CD4-positive, alpha-beta T cell treated with Interleukin-6 at 100 ng/mL for 8 hours (primary cell): Measurements from ENCODE around the gene RETREG1.
"Not testable (repeated sequence)": the region's sequence is repeated elsewhere in the genome, so short reads cannot be mapped to it uniquely, and the experiment has no call there.

Experiments used
- DNase-seq: peaks from one replicate; pipeline ENCODE4 v3.0.0-alpha.2; 2020; ENCODE audit warnings: mixed read lengths, low spot score

Gene RETREG1

DNA sequence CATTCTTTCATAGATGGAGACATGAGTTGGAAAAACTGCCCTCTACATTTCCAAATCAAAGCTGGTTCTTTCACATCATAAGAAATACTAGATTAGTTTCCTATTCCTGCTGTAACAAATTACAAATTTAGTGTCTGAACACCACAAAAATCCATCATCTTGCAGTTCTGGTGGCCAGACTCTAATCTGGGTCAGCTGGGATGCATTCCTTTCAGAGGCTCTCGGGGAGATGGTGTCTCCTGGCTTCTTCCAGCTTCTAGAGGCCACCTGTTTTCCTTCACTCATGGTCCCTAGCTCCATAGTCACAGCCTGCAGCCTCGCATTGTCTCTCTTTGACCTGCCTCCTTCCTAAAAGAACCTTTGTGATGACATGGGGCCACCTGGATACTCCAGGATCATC is 65.2 kb downstream of the RETREG1 start:
- DNase-seq = no peak

DNA sequence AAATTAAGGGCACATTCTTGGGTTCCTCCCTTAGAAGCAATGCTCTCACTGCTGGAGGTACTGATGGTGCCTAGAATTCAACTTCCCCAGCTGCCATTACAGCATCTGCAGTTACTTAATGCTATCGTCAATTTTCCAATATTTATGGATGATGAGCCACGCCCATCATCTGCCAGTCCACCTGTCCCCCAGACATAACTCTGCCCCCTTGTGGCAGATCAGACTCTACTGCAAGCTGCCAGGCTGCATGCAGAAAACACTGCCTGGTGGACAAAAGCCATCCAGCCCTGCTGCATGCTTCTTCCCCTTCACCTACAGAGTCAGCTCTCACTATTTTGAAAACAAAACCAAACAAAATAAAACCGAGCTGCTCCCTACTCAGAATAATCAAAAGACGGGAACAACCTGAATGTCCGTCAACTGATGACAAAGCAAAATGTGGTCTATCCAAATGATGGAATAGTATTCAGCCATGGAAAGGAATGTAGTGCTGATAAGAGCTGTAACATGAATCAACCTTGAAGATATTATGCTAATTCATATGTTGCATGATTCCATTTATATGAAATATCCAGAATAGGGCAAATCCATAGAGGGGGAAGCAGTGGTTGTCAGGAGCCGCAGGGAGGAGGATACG is 66.4 kb downstream of the RETREG1 start:
- peak; percentile 11 for DNase-seq

DNA sequence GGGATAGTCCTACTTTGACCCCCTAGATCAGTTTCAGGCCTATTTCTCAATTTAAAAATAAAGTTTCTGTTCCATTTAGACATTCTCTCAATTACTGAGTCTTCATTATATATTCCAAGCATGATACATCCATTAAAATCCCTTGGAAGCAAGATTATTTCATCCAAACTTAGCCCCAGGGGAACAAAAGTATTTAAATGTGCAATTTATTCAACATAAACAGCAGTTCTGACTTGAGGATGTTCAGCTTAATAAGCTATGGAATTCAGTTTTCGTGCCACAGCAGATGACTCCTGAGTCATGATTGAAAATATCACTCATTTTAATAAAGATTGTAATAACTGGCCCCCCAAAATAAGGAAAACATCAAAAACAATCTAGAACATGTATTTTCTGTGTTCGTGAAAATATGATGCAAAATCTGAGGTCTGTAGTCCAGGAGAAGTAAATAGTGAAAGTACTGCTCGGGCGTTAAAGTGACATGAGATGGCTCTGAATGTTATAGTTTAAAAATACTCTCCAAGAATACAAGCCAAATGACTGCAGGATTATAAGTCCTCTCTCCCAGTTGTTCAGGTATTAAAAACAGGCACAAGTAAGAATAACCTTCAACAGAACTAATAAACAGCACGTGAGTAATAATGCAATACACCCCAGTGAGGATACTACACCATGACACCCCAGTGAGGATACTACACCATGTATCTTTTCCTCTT is 67.1 kb downstream of the RETREG1 start:
- DNase-seq = no peak

DNA sequence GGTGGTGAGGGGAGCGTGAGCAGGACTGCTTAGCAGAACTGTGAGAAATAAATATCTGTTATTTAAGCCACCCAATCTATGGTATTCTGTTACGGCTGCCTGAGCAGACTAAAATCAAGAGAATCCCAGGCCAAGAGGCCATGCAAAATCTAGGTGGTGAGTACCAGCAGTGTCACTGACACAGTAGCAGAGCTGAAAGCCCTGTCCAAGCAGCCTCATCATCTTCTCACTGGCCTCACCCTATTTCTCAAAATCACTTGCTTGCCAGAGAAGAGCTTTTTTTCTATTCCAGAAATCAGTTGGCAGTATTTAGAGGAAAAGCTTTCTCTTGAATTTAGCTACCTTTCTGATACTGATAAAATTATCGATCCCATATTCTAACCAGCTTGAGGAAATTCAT is 68.0 kb downstream of the RETREG1 start:
- DNase-seq = no peak

DNA sequence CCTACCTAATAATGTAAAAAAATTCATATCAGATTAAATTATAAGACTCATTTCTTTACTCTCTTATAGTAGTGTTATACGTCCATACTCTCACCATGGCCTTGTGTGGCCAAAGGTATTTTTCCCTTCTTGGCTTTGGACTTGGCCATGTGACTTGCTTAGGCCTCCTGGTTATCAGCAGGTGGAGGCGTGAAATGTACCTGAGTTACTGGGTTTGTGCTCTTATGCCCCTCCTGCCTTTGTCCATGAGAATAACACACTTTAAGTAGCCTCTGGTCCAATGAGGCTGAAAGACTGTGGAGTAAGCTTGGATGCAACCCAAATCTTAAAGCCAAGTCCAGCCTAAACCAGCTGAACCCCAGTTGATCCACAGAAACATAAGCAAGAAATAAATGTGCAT is 68.7 kb downstream of the RETREG1 start:
- DNase-seq = no peak

DNA sequence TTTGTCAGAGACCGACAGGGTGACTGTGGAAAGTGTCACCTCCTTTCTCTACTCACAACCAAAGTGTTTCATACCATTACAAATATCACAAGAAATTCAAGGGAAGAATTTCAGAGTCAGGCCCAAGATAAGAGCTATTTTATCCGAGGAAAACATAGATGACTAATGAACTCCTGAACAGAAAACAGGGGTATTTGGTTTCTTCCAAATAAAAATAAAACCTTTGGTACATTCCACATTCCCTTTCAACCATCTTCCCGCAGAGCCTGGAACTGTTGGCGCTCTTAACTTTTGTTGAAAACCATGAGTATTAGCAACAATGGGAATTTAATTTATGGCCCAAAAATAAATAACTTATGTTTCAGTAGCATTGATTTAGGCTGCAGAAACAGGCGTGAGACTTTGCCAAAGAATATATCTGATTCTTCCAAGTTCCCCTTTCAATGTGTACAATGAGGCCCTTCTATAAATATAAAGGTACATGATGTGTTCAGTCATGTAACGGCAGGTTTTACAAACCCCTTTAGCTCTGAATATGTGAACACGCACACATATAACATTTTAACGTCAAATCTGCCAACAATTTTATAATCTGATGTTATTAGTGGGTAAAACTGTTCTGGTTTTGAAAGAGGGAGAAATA is 69.5 kb downstream of the RETREG1 start:
- DNase-seq = no peak

DNA sequence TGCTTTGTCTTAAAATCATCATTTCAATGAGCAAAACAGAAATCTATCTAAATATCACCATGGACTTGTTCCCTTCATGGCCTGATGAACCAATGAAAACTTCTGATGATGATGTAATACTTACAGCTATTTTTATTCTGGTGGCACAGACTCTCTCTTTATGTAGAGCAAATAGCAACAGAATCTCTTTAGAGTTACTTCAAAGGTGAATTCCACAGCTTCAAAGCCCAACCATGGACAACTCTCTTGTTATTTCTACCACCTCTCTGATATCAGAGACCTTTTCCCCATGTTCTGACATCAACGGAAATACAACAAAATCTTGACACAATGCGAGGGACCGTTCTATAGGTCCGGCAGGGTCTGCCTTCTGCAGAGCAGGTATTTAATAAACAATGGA is 70.1 kb downstream of the RETREG1 start:
- DNase-seq = no peak

DNA sequence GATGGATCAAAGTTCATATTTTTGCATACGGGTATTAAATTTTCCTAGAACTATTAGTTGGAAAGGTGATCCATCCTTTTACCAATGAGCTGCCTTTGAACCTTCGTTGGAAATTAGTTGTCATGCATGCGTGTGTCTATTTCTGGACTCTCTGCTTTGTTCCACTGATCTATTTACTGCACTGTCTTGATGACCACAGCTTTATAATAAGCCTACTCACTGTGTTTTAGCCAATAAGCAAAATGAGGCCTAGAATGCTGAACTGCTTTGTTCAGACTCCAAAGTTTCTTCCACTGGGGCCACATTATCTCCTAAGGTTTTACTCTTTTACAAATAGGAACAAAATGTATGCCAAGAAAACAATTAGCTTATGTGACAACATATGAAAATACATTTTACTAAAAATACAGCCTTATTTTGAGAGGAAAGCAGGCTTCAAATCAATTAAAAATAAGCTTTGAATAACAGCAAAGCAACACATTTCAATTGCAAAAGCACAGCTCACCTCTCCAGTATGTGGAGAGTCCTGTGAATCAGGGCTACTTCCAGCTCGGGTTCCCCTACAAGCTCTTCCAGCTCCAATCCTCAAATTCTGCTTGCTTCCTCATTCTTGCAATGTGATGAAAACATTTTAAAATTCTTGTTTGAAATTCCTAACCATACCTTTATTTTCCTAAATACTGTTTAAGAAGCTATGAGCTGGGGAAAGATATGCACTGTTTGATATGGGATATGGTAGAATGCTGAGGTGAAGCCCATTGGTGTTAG is 72.0 kb downstream of the RETREG1 start:
- no peak for DNase-seq

DNA sequence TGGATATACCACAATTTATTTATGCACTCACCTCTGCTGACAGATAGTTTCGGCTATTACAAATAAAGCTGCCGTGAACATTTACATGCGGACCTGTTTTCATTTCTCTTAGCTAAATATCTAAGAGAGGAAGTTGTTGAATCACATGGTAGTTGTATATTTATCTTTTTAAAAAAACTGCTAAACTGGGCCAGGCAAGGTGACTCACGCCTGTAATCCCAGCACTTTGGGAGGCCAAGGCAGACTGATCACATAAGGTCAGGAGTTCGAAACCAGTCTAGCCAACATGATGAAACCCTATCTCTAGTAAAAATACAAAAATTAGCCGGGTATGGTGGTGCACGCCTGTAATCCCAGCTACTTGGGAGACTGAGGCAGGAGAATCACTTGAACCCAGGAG is 73.6 kb downstream of the RETREG1 start:
- DNase-seq = not testable (repeated sequence)

DNA sequence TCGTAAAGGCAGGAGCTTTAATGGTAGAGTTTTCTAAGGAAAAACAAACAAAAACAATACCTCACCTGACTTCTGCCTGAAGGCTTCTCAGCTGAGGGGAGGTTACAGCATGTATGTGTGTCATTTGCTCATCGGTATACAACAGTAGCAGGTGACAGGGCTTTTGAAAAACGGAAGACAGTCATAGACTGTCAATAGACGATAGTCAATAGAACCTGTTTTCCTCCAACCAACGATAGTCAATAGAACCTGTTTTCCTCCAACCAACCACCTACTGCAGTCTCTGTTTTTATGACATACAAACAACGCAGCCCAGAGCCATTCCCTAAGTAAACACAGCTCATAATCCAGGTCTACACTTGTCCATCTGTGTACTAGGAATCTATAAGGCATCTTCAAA is 74.6 kb downstream of the RETREG1 start:
- DNase-seq = no peak

DNA sequence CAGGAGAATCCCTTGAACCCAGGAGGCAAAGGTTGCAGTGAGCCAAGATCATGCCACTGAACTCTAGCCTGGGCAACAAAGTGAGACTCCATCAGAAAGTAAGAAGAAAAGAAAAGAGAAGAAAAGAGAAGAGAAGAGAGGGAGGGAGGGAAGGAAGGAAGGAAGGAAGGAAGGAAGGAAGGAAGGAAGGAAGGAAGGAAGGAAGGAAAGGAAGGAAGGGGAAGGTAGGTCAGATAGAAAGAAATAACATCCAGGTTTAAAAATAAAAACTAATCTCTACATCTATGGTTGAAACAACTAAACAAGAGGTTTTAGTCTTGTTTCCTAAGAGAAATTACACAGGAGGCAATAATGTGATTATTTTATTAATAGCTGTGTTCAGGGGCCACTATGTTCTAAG is 75.2 kb downstream of the RETREG1 start:
- DNase-seq = not testable (repeated sequence)

DNA sequence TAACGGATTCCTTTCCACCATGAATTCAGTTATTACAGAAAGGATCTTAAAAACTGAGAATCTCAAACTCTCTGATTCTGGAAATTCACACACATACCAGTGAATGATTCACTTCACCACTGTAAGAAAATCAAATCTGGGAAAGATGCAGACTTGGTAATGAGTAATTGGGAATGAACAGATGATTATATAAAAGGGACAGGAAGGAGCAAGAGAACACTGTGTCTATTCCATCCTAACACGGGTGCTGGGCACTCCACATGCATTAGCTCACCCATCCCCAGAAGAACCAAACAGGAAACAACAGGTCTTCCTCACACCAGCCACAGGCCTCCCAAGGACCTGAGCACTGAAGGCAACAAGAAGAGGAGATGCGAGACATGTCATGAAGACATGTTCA is 76.4 kb downstream of the RETREG1 start:
- no peak for DNase-seq

DNA sequence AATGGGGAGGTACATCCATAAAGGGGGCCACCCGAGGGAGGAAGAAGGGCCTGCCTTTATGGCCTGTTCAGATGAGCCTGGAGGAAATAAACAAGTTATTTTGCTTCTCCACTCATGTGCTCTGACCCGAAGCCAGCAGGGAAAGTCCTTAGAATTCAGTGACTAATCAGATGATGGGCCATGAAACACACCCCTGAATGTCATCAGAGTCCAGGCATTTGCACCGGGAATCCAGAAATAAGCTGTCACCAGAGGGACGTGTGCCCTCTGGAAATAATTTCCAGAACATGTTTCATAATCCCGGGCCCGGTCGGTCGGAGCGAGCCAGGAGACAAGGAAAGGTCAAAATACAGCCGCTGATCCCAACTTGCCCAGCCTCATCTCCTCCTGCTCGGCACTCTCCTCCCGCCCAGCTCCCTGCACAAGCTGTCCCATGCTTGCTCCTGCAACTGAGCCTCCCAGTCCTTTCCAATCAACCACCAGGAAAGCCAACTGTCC is 77.6 kb downstream of the RETREG1 start:
- no peak for DNase-seq

DNA sequence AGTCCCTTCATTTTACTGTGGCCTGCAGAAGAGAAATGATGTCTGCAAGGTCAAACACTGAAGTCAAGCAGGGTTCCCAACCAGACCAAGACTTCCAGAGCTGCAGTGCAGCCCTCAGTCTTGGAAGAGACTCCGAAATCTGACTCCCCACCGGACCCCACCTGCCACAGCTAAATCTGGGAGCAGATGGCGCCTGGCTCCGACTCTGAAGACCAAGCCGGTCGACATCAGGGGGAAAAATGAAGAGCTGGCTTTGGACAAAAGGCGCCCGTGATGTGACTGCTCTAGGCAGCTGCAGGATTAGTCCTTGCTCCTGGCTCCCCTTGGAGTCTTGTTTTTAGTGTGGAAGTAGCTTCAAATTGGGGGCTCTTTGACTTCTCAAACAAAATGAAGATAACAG is 78.8 kb downstream of the RETREG1 start:
- no peak for DNase-seq

DNA sequence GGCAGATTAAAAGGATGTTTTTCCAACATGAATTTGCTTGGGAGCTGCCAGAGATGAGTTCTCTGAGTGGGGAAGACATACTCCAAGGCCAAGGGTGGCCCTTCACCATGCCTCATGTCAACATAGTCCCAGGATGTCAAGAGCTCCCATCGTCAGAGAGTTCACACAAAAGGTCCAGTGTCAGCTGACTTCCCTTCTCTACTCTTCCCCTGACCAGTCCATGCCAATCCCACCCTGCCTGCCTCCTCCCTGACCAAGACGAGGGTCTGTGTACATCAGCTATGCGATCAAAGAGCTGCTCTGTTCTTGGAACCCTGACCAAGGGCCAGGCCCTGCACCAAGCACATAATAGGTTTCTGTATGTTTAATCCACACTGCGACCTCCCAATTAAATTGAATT is 80.0 kb downstream of the RETREG1 start:
- DNase-seq = no peak

DNA sequence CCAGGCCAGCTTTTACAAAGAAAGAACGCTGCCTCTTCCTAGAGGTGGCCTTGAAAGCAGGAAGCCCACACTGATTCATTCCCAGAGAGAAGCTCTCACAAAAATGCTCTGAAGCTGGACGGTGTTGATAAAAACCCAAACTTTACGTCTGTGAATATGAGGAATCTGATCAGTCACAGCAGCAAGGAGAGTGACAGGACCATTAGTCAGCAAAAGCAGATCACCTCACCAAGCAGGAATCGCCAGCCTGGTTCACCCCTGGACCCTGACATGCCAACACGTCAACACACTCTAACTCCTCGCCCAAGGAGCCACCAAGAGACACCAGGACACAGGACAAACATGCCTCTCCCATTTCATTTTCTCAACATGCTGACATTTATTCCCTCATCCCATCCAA is 80.6 kb downstream of the RETREG1 start:
- DNase-seq = no peak

DNA sequence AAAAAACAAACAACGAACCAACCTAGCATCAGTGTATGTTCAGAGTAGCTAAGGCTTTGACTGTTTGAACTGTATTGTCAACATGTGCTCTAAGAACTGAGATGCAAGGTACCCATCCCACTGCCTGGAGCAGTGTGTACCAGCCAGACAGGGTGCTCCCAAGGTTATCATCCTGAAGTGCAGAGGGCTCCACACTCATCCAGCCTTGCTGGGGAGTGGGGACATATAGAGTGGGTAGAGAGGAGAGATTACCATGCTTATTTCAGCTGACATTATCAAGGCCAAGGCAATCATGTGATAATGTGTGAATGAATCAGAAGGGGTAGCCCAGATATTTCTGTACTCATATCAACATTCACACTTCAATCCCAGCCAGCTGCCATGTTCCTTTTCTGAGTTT is 82.5 kb downstream of the RETREG1 start:
- no peak for DNase-seq

DNA sequence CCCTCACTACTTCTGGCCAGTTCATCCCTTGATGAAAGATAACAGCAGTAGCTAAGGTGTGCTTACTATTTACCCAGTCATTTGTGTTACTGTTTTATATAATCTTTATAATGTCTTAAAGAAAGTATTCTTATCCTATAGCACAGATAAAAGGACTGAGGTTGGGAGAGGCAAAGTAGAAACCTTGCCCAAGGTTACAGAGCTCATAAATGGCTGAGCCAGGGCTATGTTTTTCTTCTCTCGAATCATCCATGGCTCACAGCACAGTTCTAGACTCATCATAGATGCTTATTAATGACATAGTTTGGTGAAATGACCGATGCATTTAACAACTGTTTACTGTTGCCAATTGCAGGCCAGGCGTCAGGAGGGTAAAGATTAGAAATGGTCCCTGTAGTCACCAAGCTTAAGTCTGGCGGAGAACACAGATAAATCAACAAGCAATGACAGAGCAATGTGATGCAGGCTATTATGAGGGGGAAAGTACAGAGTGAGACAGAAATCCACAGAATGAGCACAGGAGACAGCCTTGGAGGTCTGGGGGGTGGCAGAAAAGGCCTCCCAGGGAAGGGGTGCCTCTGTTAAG is 85.6 kb downstream of the RETREG1 start:
- no peak for DNase-seq

DNA sequence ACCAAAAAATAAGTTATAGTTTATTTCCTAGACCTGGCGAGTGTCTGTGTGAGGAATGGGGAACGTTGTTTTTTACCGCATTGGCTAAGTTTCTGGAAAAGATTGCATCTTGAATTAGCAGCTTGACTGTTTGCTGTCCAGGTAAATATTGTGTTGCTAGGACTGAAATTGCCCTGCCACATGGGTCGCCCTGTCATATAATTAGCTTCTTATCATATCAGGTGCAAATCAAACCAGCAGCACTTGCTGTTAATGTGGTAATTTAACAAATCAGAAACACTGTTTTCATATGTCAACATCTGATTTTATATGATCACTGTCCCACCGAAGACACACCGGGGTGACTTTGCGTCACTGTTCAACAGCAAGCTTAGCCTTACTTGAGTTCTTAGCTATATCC is 87.5 kb downstream of the RETREG1 start:
- no peak for DNase-seq

DNA sequence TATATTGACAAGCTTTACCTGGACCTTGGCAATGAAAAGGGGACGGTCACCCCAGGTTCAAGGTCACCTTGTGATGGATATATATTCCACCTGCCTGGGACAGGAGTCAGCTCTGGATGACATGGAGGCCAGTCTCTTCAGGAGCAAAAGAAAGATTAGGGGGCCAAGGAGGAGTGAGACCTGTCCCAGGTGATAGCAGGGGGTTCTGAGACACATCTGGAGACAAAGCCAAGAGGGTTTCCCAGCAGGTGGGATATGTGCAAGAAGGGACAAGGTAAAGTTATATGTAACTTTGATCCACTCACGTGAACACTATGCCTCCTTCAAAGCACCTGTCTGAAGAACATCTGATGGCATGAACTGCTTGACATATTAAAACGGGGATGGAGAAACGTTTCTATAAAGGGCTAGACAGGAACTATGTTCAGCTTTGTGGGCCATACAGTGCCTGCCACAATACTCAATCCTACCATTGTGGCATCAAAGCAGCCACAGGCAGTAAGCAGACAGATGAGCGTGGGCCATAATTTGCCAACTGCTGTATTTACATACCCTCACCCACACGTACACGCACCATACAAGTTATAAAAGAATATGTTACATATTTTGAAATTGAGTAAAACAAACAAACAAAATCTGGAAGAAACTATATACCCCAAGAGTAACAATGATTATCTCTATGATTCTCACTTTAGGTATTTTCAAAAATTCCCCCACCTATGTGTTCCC is 88.3 kb downstream of the RETREG1 start:
- DNase-seq = no peak

DNA sequence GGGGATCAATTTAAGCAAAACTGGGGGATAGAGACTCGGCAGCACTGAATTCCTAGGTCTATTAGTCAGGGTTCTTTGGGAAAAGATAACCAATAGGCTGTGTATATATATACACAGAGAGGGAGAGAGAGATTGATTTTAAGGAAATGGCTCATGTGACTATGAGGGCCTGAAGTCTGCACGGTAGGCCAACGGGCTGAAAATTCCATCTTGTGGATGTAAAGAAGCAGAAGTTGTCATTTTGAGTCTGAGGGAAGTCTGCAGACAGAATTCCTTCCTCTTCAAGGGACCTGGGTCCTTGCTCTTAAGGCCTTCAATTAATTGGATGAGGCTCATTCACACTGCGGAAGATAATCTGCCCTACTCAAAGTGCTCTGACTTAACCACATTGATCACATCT is 91.1 kb downstream of the RETREG1 start:
- DNase-seq = no peak

DNA sequence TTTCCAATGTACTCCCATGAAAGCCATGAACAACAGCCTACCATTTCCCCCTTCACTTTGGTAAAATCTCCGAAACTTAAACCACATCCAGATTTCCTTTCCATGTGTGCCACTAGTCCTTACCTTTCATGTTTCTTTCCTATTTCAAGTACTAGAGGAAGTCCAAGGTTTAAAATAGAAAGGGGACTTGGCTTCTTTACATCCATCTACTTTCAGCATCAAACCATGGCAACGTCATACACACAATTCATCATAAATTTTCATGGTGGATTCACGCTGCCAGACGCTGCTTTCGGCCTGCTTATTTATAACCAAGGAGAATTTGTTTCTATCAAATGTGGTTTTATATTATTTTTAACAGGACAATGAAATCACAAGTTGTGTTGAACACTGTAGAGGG is 92.5 kb downstream of the RETREG1 start:
- no peak for DNase-seq
